ENCODE results near the gene MGMT. TPM values are rescaled to one million over a fixed set of nuclear protein-coding genes. Genes with fewer than 3 reads are reported as not detected.

The MGMT gene
- total and polyA plus RNA-seq, 4 donors = 28.2 to 79.1 (median 46.0) TPM

DNA sequence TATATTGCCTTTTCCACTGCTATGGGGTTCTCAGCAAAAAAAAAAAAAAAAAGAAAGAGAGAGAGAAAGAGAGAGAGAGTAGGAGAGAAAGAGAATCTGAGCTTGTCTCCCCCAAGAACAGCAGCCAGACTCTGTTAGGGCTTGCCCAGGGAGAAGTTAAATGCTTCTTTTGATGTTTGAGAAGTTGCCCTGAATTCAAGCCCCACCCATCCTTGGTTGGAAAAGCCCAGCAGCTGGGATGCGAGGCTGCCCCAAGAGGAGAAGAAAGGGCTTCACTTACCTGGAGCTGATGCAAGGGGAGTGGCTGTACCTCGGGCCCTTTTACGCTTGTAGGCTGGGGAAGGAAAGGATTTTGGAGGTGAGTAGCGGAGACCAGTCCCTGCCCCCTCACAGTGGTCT is 20.9 kb upstream of the MGMT start:
- Histone ChIP-seq H3K27ac (ENCODE audit: low read depth in 1 of 2, low read length in 2 of 2) (no peak overlapping the region), H3K9ac (ENCODE audit: low read depth in 1 of 2, low read length in 2 of 2) (no peak overlapping the region), H3K9me3 (ENCODE audit: control insufficient read depth in 4 of 4, low read length in 3 of 4) (no peaks in the 10 kb centered on the region), H3K36me3 (ENCODE audit: control insufficient read depth in 4 of 4, insufficient read depth in 3 of 4, low read depth in 1 of 4, low read length in 3 of 4) (no peaks in the 10 kb centered on the region), H3K4me1 (ENCODE audit: control insufficient read depth in 4 of 4, insufficient read depth in 4 of 4, low read length in 3 of 4) (peaks cover 0 to 5% (median 0%) of the 10 kb centered on the region in 4 donors), H3K4me3 (ENCODE audit: low read depth in 1 of 3, low read length in 3 of 3) (no peak overlapping the region), H3K27me3 (ENCODE audit: control insufficient read depth in 4 of 4, insufficient read depth in 4 of 4, low read length in 3 of 4) (no peaks in the 10 kb centered on the region)
- no peak for TF ChIP-seq NR2F2 (IDR thresholded peaks at IDR 0.05)
- TF ChIP-seq HNF4A (conservative IDR thresholded peaks at IDR 0.05) = no peak
- TF ChIP-seq, protein P1, sequence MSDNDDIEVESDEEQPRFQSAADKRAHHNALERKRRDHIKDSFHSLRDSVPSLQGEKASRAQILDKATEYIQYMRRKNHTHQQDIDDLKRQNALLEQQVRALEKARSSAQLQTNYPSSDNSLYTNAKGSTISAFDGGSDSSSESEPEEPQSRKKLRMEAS (IDR thresholded peaks at IDR 0.05) = no peak
- TF ChIP-seq, protein P2, sequence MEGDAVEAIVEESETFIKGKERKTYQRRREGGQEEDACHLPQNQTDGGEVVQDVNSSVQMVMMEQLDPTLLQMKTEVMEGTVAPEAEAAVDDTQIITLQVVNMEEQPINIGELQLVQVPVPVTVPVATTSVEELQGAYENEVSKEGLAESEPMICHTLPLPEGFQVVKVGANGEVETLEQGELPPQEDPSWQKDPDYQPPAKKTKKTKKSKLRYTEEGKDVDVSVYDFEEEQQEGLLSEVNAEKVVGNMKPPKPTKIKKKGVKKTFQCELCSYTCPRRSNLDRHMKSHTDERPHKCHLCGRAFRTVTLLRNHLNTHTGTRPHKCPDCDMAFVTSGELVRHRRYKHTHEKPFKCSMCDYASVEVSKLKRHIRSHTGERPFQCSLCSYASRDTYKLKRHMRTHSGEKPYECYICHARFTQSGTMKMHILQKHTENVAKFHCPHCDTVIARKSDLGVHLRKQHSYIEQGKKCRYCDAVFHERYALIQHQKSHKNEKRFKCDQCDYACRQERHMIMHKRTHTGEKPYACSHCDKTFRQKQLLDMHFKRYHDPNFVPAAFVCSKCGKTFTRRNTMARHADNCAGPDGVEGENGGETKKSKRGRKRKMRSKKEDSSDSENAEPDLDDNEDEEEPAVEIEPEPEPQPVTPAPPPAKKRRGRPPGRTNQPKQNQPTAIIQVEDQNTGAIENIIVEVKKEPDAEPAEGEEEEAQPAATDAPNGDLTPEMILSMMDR (IDR thresholded peaks at IDR 0.05; ENCODE audit: low read depth, low read length, missing input control) = no peak
- DNase-seq (ENCODE audit: low spot score) = no peak
- WGBS = 89% methylated on average over 4 of the region's 4 CpGs

DNA sequence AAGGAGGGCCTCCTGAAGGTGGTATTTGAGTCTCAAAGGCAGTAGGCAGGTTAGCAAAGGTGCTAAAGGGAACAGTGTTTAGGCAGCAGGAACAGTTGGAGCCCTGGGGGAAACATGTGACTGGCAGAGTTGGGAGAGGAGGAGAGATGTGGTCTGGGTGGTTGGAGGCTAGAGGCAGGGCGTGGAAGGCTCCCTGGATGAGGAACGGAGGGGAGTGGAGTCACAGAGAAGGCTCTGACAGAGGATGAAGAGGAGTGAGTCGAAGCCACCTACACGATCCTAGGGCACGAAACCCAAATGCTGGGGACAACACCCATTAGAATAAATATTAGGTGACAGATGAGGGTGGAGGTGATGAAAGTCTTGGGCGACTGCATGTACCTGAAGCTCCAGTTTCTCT is 19.6 kb upstream of the MGMT start:
- DNase-seq (ENCODE audit: low spot score) = no peak
- Histone ChIP-seq H3K4me1 (ENCODE audit: control insufficient read depth in 4 of 4, insufficient read depth in 4 of 4, low read length in 3 of 4) (peaks cover 0 to 5% (median 0%) of the 10 kb centered on the region in 4 donors), H3K9me3 (ENCODE audit: control insufficient read depth in 4 of 4, low read length in 3 of 4) (no peaks in the 10 kb centered on the region), H3K27ac (ENCODE audit: low read depth in 1 of 2, low read length in 2 of 2) (no peak overlapping the region), H3K9ac (ENCODE audit: low read depth in 1 of 2, low read length in 2 of 2) (no peak overlapping the region), H3K27me3 (ENCODE audit: control insufficient read depth in 4 of 4, insufficient read depth in 4 of 4, low read length in 3 of 4) (no peaks in the 10 kb centered on the region), H3K4me3 (ENCODE audit: low read depth in 1 of 3, low read length in 3 of 3) (no peak overlapping the region), H3K36me3 (ENCODE audit: control insufficient read depth in 4 of 4, insufficient read depth in 3 of 4, low read depth in 1 of 4, low read length in 3 of 4) (no peaks in the 10 kb centered on the region)
- 91% methylated on average over 6 of the region's 6 CpGs for WGBS
- TF ChIP-seq SP1 (IDR thresholded peaks at IDR 0.05) = no peak
- TF ChIP-seq FOXA2 (IDR thresholded peaks at IDR 0.05) = no peak
- TF ChIP-seq, protein P3, sequence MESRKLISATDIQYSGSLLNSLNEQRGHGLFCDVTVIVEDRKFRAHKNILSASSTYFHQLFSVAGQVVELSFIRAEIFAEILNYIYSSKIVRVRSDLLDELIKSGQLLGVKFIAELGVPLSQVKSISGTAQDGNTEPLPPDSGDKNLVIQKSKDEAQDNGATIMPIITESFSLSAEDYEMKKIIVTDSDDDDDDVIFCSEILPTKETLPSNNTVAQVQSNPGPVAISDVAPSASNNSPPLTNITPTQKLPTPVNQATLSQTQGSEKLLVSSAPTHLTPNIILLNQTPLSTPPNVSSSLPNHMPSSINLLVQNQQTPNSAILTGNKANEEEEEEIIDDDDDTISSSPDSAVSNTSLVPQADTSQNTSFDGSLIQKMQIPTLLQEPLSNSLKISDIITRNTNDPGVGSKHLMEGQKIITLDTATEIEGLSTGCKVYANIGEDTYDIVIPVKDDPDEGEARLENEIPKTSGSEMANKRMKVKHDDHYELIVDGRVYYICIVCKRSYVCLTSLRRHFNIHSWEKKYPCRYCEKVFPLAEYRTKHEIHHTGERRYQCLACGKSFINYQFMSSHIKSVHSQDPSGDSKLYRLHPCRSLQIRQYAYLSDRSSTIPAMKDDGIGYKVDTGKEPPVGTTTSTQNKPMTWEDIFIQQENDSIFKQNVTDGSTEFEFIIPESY (IDR thresholded peaks at IDR 0.05) = no peak
- no peak for TF ChIP-seq HNF4G (IDR thresholded peaks at IDR 0.05)
- TF ChIP-seq FOXA1 (IDR thresholded peaks at IDR 0.05) = no peak
- TF ChIP-seq, protein P4, sequence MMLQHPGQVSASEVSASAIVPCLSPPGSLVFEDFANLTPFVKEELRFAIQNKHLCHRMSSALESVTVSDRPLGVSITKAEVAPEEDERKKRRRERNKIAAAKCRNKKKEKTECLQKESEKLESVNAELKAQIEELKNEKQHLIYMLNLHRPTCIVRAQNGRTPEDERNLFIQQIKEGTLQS (IDR thresholded peaks at IDR 0.05) = no peak
- TF ChIP-seq GABPA (IDR thresholded peaks at IDR 0.05 in 1 of 2, conservative IDR thresholded peaks at IDR 0.05 in 1 of 2) = no peak
- no peak for TF ChIP-seq EGR1 (IDR thresholded peaks at IDR 0.05; ENCODE audit: low read depth in 2 of 2)
- TF ChIP-seq RXRA (IDR thresholded peaks at IDR 0.05) = no peak
- no peak for TF ChIP-seq NR2F2 (IDR thresholded peaks at IDR 0.05)
- TF ChIP-seq, protein P1 (IDR thresholded peaks at IDR 0.05) = no peak
- TF ChIP-seq, protein P2 (IDR thresholded peaks at IDR 0.05; ENCODE audit: low read depth, low read length, missing input control) = no peak
- TF ChIP-seq RAD21 (IDR thresholded peaks at IDR 0.05) = no peak
- TF ChIP-seq JUND (IDR thresholded peaks at IDR 0.05) = no peak

Data from liver (tissue), 9 donors.